ENCODE measurements around the gene TTC28.
A peak's percentile ranks its signal among the peaks of the same experiment; 100 is the strongest.
"Not testable (repeated sequence)": the region's sequence is repeated elsewhere in the genome, so short reads cannot be mapped to it uniquely, and the experiment has no call there.

The TTC28 gene

DNA sequence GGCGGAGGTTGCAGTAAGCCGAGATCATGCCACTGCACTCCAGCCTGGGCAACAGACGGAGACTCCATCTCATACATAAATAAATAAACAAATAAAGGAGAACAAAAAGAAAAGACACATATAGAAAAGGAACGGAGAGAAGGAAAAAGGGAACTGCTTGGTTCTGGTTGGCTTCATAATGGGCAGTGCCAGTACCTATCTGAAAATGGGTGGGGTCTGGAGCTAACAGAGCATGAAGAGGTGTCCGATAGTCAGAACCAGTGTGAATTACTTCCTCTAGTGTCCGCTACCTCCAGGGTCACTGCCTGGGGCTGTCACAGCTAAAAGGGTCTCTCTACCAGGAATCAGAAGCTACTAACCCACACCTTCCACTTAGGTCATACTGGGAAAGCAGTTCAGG, 27.2 kb upstream of the TTC28 start:
- POLR2A ChIA-PET: no interaction called here
- H3K4me3 ChIP-seq (ENCODE audit: low read depth, low read length): no peak overlapping the region
- TF ChIP-seq, protein P1, sequence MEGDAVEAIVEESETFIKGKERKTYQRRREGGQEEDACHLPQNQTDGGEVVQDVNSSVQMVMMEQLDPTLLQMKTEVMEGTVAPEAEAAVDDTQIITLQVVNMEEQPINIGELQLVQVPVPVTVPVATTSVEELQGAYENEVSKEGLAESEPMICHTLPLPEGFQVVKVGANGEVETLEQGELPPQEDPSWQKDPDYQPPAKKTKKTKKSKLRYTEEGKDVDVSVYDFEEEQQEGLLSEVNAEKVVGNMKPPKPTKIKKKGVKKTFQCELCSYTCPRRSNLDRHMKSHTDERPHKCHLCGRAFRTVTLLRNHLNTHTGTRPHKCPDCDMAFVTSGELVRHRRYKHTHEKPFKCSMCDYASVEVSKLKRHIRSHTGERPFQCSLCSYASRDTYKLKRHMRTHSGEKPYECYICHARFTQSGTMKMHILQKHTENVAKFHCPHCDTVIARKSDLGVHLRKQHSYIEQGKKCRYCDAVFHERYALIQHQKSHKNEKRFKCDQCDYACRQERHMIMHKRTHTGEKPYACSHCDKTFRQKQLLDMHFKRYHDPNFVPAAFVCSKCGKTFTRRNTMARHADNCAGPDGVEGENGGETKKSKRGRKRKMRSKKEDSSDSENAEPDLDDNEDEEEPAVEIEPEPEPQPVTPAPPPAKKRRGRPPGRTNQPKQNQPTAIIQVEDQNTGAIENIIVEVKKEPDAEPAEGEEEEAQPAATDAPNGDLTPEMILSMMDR (IDR thresholded peaks at IDR 0.05; ENCODE audit: insufficient read depth, low read length, missing control alignments): no peak
- CTCF ChIA-PET: no interaction called here
- DNase-seq (ENCODE audit: low read depth, low spot score): no peak

DNA sequence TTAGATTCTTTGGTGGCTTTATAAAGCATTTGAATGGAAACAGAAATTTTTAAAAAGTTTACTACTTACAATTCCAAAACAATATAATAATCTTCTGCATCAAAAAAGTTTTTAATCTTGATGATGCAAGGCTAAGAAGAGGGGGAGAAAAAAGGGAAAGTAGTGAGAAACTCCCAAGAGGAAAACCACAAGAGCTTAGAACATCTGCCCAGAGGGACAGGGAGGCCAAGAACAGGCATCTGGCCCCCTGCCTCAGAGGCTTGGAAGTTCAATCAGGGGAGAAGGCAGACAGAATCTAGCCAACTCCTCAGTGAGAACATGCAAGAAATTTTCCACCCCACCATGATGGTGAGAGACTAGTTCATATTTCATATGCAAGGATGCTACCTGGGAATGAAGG, 23.8 kb upstream of the TTC28 start:
- no peak for DNase-seq (ENCODE audit: low read depth, low spot score)
- TF ChIP-seq, protein P1 (IDR thresholded peaks at IDR 0.05; ENCODE audit: insufficient read depth, low read length, missing control alignments): no peak
- CTCF ChIA-PET: no interaction called here
- no peak overlapping the region for H3K4me3 ChIP-seq (ENCODE audit: low read depth, low read length)
- POLR2A ChIA-PET: no interaction called here

DNA sequence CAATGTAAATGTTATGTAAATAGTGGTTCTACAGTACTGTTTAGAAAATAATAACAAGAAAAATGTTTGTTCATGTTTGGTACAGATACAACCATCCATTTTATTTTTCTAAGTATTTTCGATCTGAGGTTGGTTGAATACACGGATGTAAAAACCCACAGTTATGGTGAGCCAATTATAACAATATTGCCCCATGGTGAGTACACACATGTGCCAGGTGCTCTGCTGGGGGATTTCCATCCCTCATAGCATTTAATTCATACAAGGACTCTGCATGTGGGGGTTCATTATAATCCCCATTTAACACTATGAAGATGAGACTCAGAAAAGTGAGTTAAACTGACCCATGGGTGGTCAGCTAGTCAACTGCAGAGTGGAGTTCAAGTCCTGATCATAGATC, 23.3 kb upstream of the TTC28 start:
- ChIA-PET POLR2A (no interaction called here), CTCF (no interaction called here)
- TF ChIP-seq, protein P1 (IDR thresholded peaks at IDR 0.05; ENCODE audit: insufficient read depth, low read length, missing control alignments): no peak
- DNase-seq (ENCODE audit: low read depth, low spot score): no peak
- H3K4me3 ChIP-seq (ENCODE audit: low read depth, low read length): no peak overlapping the region

DNA sequence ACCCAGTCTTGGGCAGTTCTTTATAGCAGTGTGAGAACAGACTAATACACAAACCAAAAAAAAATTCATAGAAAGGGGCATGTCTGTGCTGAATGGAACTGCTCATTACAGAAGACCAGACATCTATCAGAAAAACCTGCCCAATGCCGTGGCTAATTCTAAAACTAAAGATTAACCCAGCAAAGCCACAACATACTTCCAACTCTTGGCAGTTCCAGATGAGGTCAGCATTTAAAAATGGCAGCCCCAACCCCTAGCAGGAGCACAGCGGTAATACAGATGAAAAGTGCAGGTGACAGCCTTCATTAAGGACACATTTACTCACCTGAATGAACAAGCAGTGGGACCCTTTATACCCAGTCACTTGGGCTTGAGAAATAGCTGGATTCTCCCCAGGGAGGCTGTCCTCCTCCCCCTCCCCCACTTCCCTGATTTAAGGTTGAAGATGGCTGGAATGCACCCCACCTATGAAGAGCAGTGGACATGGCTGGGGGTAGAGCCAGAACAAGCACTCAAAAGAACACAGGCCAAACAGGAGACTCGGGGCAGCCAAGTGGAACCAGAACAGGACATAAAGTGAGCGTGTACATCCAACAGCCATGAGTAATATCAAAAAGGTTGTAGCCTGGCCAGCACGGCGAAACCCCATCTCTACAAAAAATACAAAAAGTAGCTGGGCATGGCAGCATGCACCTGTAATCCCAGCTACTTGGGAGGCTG, 13.6 kb upstream of the TTC28 start:
- CTCF ChIA-PET; POLR2A ChIA-PET; H3K4me3 ChIP-seq (ENCODE audit: low read depth, low read length); DNase-seq (ENCODE audit: low read depth, low spot score): not testable (repeated sequence)

DNA sequence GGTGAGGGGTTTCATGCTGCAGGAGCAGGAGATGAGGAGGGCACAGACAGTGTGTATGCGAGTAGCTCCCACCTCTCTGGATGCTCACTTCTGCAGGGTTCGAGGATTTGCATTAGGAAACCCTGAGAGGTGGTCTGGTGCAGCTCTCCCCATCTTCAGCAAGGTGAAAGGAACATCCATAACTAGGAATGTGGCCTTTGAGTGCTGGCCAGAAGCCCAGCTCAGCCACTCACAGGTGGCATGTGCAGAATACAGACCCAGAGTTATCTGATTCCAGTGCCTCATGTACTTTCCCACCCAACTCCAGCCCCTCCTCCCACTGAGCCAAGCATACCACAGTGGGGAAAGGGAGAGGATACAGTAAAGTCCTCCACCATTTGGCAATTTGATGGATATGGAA, 10.2 kb upstream of the TTC28 start:
- DNase-seq (ENCODE audit: low read depth, low spot score); H3K4me3 ChIP-seq (ENCODE audit: low read depth, low read length); POLR2A ChIA-PET; CTCF ChIA-PET: not testable (repeated sequence)

DNA sequence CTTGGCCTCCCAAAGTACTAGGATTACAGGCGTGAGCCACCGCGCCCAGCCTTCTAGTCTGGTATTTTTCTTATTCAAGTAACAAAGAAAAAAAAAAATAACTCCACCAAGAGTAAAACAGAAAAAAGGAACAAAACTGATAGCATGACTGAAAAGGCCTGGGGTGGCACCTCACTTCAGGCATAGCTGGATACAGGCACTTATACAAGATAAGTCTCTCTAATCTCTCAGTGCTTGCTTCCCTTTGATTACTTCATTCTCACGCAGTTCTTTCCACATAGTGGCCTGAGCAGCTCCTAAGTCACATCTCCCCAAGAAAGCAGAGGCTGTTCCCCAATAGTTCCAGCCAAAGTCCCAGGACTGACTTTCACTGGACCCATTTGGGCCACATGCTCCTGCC, 3.3 kb upstream of the TTC28 start:
- DNase-seq (ENCODE audit: low read depth, low spot score); CTCF ChIA-PET; H3K4me3 ChIP-seq (ENCODE audit: low read depth, low read length); POLR2A ChIA-PET: not testable (repeated sequence)

DNA sequence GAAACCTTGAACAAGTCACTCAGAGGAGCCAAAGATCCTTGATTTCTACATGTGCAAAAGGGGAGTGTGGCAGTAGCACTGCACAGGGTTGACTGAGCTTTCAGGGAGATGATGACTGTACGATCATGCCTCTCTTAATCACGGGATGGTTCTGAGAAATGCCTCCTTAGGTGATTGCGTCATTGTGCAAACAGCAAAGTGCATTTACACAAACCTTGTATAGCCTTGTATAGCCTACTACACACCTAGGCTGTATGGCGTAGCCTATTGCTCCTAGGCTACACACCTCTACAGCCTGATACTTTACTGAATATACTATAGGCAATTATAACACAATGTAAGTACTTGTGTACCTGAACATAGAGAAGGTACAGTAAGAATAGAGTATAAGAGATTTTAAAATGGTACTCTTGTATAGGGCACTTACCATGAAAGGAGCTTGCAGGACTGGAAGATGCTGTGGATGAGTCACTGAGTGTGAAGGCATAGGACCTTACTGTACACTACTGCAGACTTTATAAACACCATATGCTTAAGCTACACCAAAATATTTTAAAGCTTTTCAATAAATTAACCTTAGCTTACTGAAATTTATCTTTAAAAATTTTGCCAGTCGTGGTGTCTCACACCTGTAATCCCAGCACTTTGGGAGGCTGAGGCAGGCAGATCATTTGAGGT, 1.3 kb upstream of the TTC28 start:
- CTCF ChIA-PET; DNase-seq (ENCODE audit: low read depth, low spot score); H3K4me3 ChIP-seq (ENCODE audit: low read depth, low read length): not testable (repeated sequence)
- POLR2A ChIA-PET: interaction anchor here (3.5 kb wide), 1 partner anchor 29 kb away, joined by 11 read pairs; no protein-coding TSS in a partner anchor

DNA sequence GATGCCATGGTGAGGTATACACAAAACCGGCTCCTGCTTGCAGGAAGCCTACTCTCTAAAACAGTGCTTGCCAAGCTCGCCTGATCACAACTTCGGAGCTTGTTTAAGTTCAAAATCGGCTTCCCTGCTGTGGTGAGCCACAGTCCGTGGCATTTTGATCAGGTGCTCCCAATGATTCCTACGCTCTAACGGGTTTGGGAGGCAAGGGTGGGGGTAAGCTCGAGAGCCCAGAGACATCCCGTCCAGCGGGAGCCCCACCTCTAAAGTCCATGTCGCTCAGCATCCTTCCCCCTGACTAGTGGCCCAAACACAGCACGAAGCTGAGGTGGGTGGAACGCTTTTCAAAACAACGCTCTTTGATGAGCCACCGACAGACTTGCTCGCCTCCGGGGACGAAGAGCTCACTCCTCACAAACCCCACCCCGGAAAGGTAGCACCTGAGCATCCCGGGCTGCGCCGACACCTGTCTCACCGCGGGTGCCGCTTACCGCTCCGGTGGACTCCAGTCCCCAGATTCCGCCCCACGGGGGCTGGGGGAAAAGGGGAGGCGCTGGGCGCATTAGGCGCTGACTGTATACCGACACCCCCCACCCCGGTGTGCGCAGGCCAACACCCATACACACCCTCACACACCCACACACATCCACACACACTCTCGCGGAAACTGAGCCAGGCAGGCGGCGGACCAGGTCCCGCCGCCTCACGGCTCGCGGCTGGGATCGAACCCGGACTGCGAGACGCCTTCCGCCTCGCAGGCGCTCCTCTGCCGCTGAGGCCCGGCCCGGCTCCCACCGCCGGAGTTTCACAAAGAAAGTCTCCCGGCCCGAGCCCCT, 646 bp downstream of the TTC28 start:
- peak overlapping the region; percentile 72 for H3K4me3 ChIP-seq (ENCODE audit: low read depth, low read length)
- ChIA-PET CTCF (interaction anchor here (0.6 kb wide), 1 partner anchor 22 kb away, joined by 3 read pairs; no protein-coding TSS in a partner anchor), POLR2A (interaction anchor here (0.8 to 3.5 kb wide), 4 partner anchors 31 to 121 kb away, joined by 3 to 11 read pairs (median 4); partner anchors contain the start of genes CCDC117 and XBP1)
- DNase-seq (ENCODE audit: low read depth, low spot score): not testable (repeated sequence)

DNA sequence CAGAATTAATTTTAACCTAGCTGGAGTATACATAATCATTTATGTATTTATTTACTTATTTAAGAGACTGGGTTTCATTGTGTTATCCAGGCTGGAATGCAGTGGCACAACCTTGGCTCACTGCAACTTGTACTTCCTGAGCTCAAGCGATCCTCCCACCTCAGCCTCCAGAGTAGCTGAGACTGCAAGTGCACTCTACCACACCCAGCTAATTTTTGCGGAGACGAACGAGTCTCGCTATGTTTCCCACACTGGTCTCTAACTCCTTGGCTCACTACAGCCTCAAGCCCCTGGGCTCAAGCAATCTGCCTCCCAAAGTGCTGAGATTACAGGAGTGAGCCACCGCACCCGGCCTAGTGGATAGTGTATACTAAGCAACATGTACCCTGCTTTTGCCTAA, 1.5 kb downstream of the TTC28 start:
- not testable (repeated sequence) for H3K4me3 ChIP-seq (ENCODE audit: low read depth, low read length); DNase-seq (ENCODE audit: low read depth, low spot score)
- POLR2A ChIA-PET: interaction anchor here (3.5 kb wide), 1 partner anchor 32 kb away, joined by 11 read pairs; no protein-coding TSS in a partner anchor
- CTCF ChIA-PET: interaction anchor here (0.6 kb wide), 1 partner anchor 21 kb away, joined by 3 read pairs; no protein-coding TSS in a partner anchor

Measured in AG04449 (cell line).